ENCODE measurements around the gene KIF20B.

Gene KIF20B

DNA sequence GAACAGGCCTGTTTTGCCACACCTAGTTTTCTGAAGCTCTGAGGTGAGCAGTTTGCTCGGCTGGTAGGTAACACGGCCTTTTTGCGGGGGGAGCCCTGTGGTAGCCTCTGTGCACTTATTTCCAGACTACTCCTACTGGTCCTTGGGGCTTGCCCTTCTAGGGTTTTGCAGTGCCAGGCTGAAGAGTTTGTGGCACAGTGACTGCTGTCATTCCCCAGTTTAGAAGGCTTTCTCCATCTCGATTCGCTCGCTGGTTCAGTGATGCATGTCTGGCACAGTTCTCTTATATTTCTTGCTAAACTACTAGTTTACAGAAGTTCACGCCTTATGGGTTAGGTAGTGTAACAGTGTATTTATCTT is 711 bp downstream of the KIF20B start:
- Histone ChIP-seq H3K14ac (ENCODE audit: low read length) (no peak overlapping the region), H3K4me1 (ENCODE audit: control insufficient read depth in 2 of 2, insufficient read depth in 1 of 2, low read depth in 1 of 2, low read length in 2 of 2) (peaks cover 0 to 5% of the 10 kb centered on the region in 2 donors), H3K79me1 (ENCODE audit: low read depth, low read length) (peaks cover under 1% of the 10 kb centered on the region), H2AK5ac (ENCODE audit: low read depth, low read length) (no peak overlapping the region), H3K23ac (ENCODE audit: low read depth, low read length, poor library complexity) (no peak overlapping the region), H3K36me3 (replicated peaks in 1 of 2; ENCODE audit: control insufficient read depth in 2 of 2, insufficient read depth in 2 of 2, low read length in 2 of 2) (peaks cover 0 to 18% of the 10 kb centered on the region in 2 donors), H2BK12ac (ENCODE audit: low read length) (no peak overlapping the region), H3K9ac (ENCODE audit: low read depth, low read length, poor library complexity) (peak overlapping the region; percentile 15), H4K8ac (ENCODE audit: low read depth, low read length) (no peak overlapping the region), H2AFZ (ENCODE audit: low read length) (peak overlapping the region; percentile 80), H2BK5ac (ENCODE audit: low read length) (no peak overlapping the region), H3K4me2 (ENCODE audit: insufficient read depth, low read length, poor library complexity, severe bottlenecking) (peak overlapping the region; percentile 81), H3K27me3 (ENCODE audit: control insufficient read depth in 3 of 3, insufficient read depth in 3 of 3, low read depth in 1 of 3, low read length in 3 of 3) (no peaks in the 10 kb centered on the region), H2BK15ac (ENCODE audit: low read length) (no peak overlapping the region), H3K18ac (ENCODE audit: low read length) (peak overlapping the region; percentile 19), H3K9me3 (replicated peaks in 1 of 2; ENCODE audit: control insufficient read depth in 2 of 2, insufficient read depth in 1 of 2, low read depth in 1 of 2, low read length in 2 of 2) (no peaks in the 10 kb centered on the region), H2BK120ac (ENCODE audit: low read depth, low read length) (no peak overlapping the region), H3K27ac (replicated peaks; ENCODE audit: low read length) (no peak overlapping the region), H3K4ac (ENCODE audit: low read length) (no peak overlapping the region), H4K91ac (ENCODE audit: low read depth, low read length, poor library complexity) (no peak overlapping the region), H3K4me3 (ENCODE audit: low read length in 2 of 2) (peak overlapping the region; percentile 57 to 92)
- no CpG with 5 or more reads among the region's 7 CpGs for WGBS, 2 donors (ENCODE audit: extremely low coverage in 2 of 2, insufficient read length in 2 of 2, insufficient replicate concordance in 1 of 2)
- no peak for DNase-seq (ENCODE audit: low spot score)

DNA sequence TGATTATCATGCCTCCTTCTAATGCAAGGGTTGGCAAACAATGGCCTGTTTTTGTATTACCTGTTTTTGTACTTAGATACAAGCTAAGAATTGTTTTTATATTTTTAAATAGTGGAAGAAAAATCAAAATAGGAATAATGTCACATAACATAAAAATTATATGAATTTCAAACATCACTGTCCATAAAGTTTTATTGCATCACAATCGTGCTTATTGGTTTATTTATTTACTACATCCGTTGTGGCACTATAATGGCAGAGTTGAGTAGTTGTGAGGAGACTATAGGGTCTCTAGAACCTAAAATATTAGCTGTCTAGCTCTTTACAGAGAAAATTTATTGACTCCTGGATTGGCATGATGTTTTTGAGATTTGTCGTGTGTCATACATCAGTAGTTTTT is 4.1 kb downstream of the KIF20B start:
- Histone ChIP-seq H3K79me1 (ENCODE audit: low read depth, low read length) (no peaks in the 10 kb centered on the region), H2BK15ac (ENCODE audit: low read length) (no peak overlapping the region), H3K27ac (replicated peaks; ENCODE audit: low read length) (no peak overlapping the region), H3K4me1 (ENCODE audit: control insufficient read depth in 2 of 2, insufficient read depth in 1 of 2, low read depth in 1 of 2, low read length in 2 of 2) (peaks cover 0 to 2% of the 10 kb centered on the region in 2 donors), H2BK5ac (ENCODE audit: low read length) (no peak overlapping the region), H2BK12ac (ENCODE audit: low read length) (no peak overlapping the region), H3K27me3 (ENCODE audit: control insufficient read depth in 3 of 3, insufficient read depth in 3 of 3, low read depth in 1 of 3, low read length in 3 of 3) (no peaks in the 10 kb centered on the region), H3K4me3 (ENCODE audit: low read length in 2 of 2) (no peak overlapping the region), H4K8ac (ENCODE audit: low read depth, low read length) (no peak overlapping the region), H4K91ac (ENCODE audit: low read depth, low read length, poor library complexity) (no peak overlapping the region), H2BK120ac (ENCODE audit: low read depth, low read length) (no peak overlapping the region), H3K14ac (ENCODE audit: low read length) (no peak overlapping the region), H3K18ac (ENCODE audit: low read length) (no peak overlapping the region), H3K36me3 (replicated peaks in 1 of 2; ENCODE audit: control insufficient read depth in 2 of 2, insufficient read depth in 2 of 2, low read length in 2 of 2) (peaks cover 0 to 40% of the 10 kb centered on the region in 2 donors), H3K23ac (ENCODE audit: low read depth, low read length, poor library complexity) (no peak overlapping the region), H3K9me3 (replicated peaks in 1 of 2; ENCODE audit: control insufficient read depth in 2 of 2, insufficient read depth in 1 of 2, low read depth in 1 of 2, low read length in 2 of 2) (no peaks in the 10 kb centered on the region), H2AK5ac (ENCODE audit: low read depth, low read length) (no peak overlapping the region), H2AFZ (ENCODE audit: low read length) (no peak overlapping the region), H3K4me2 (ENCODE audit: insufficient read depth, low read length, poor library complexity, severe bottlenecking) (no peak overlapping the region), H3K9ac (ENCODE audit: low read depth, low read length, poor library complexity) (no peak overlapping the region), H3K4ac (ENCODE audit: low read length) (no peak overlapping the region)
- no CpG with 5 or more reads among the region's 3 CpGs for WGBS, 2 donors (ENCODE audit: extremely low coverage in 2 of 2, insufficient read length in 2 of 2, insufficient replicate concordance in 1 of 2)
- DNase-seq (ENCODE audit: low spot score) = no peak

DNA sequence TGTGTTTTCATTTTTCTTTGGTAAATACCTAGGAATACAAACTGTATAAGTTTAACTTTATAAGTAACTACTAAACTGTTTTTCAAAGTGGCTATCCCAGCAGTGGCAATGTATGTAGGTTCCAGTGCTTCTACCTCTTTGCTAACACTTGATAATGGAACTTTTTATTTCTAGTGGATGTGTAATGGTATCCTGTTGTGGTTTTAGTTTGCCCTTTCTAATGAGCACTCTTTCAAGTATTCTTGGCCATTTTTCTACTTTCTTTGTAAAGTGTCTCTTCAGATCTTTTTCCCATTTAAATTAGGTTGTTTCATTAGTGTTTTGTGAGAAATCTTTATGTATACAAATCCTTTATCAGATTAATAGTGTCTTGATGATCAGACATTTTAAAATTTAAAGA is 4.6 kb downstream of the KIF20B start:
- no peak overlapping the region for H2BK5ac ChIP-seq (ENCODE audit: low read length)

DNA sequence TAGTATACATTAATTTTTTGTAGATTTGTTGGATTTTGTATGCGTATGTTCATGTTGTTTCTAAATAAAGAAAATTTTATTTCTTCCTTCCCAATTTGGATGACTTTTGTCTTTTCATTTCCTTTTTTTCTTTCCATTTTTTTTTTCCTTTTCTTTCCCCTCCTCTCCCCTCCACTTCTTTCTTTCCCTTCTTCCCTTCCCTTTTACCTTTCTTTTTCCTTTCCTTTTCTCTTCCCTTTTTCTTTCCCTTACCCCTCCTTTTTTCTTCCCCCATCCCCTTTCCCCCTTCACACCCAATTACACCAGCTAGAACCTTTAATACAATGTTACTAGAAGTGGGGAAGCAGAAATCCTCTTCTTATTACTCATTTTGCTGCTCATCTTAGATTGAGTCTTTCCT is 6.0 kb downstream of the KIF20B start:
- peaks cover 3 to 57% of the 10 kb centered on the region in 2 donors for H3K36me3 ChIP-seq (replicated peaks in 1 of 2; ENCODE audit: control insufficient read depth in 2 of 2, insufficient read depth in 2 of 2, low read length in 2 of 2)
- H3K4me1 ChIP-seq (ENCODE audit: control insufficient read depth in 2 of 2, insufficient read depth in 1 of 2, low read depth in 1 of 2, low read length in 2 of 2) = no peaks in the 10 kb centered on the region
- H4K8ac ChIP-seq (ENCODE audit: low read depth, low read length) = no peak overlapping the region
- H2AFZ ChIP-seq (ENCODE audit: low read length) = no peak overlapping the region
- H3K79me1 ChIP-seq (ENCODE audit: low read depth, low read length) = peaks cover 2% of the 10 kb centered on the region
- H3K4me2 ChIP-seq (ENCODE audit: insufficient read depth, low read length, poor library complexity, severe bottlenecking) = no peak overlapping the region
- H3K9me3 ChIP-seq (replicated peaks in 1 of 2; ENCODE audit: control insufficient read depth in 2 of 2, insufficient read depth in 1 of 2, low read depth in 1 of 2, low read length in 2 of 2) = no peaks in the 10 kb centered on the region
- no peak overlapping the region for H2BK5ac ChIP-seq (ENCODE audit: low read length)
- DNase-seq (ENCODE audit: low spot score) = no peak
- H2AK5ac ChIP-seq (ENCODE audit: low read depth, low read length) = no peak overlapping the region
- H3K23ac ChIP-seq (ENCODE audit: low read depth, low read length, poor library complexity) = no peak overlapping the region
- no peaks in the 10 kb centered on the region for H3K27me3 ChIP-seq (ENCODE audit: control insufficient read depth in 3 of 3, insufficient read depth in 3 of 3, low read depth in 1 of 3, low read length in 3 of 3)
- H3K14ac ChIP-seq (ENCODE audit: low read length) = no peak overlapping the region
- no peak overlapping the region for H3K4me3 ChIP-seq (ENCODE audit: low read length in 2 of 2)
- H3K27ac ChIP-seq (replicated peaks; ENCODE audit: low read length) = no peak overlapping the region
- H2BK15ac ChIP-seq (ENCODE audit: low read length) = no peak overlapping the region
- no peak overlapping the region for H3K9ac ChIP-seq (ENCODE audit: low read depth, low read length, poor library complexity)
- no peak overlapping the region for H4K91ac ChIP-seq (ENCODE audit: low read depth, low read length, poor library complexity)
- H3K4ac ChIP-seq (ENCODE audit: low read length) = no peak overlapping the region
- no peak overlapping the region for H2BK120ac ChIP-seq (ENCODE audit: low read depth, low read length)
- WGBS, 2 donors (ENCODE audit: extremely low coverage in 2 of 2, insufficient read length in 2 of 2, insufficient replicate concordance in 1 of 2) = no CpG with 5 or more reads among the region's 1 CpG
- H3K18ac ChIP-seq (ENCODE audit: low read length) = no peak overlapping the region
- no peak overlapping the region for H2BK12ac ChIP-seq (ENCODE audit: low read length)

More for the DNA sequence above, 4.6 kb downstream of the KIF20B start:
- Histone ChIP-seq H3K4me2 (ENCODE audit: insufficient read depth, low read length, poor library complexity, severe bottlenecking) (no peak overlapping the region), H4K91ac (ENCODE audit: low read depth, low read length, poor library complexity) (no peak overlapping the region), H3K23ac (ENCODE audit: low read depth, low read length, poor library complexity) (no peak overlapping the region), H3K14ac (ENCODE audit: low read length) (no peak overlapping the region), H4K8ac (ENCODE audit: low read depth, low read length) (no peak overlapping the region), H3K27me3 (ENCODE audit: control insufficient read depth in 3 of 3, insufficient read depth in 3 of 3, low read depth in 1 of 3, low read length in 3 of 3) (no peaks in the 10 kb centered on the region), H3K79me1 (ENCODE audit: low read depth, low read length) (no peaks in the 10 kb centered on the region), H2BK120ac (ENCODE audit: low read depth, low read length) (no peak overlapping the region), H2AFZ (ENCODE audit: low read length) (no peak overlapping the region), H3K4me3 (ENCODE audit: low read length in 2 of 2) (no peak overlapping the region), H3K9me3 (replicated peaks in 1 of 2; ENCODE audit: control insufficient read depth in 2 of 2, insufficient read depth in 1 of 2, low read depth in 1 of 2, low read length in 2 of 2) (no peaks in the 10 kb centered on the region), H3K36me3 (replicated peaks in 1 of 2; ENCODE audit: control insufficient read depth in 2 of 2, insufficient read depth in 2 of 2, low read length in 2 of 2) (peaks cover 0 to 44% of the 10 kb centered on the region in 2 donors), H3K4me1 (ENCODE audit: control insufficient read depth in 2 of 2, insufficient read depth in 1 of 2, low read depth in 1 of 2, low read length in 2 of 2) (peaks cover 0 to 2% of the 10 kb centered on the region in 2 donors), H3K4ac (ENCODE audit: low read length) (no peak overlapping the region), H2AK5ac (ENCODE audit: low read depth, low read length) (no peak overlapping the region), H2BK12ac (ENCODE audit: low read length) (no peak overlapping the region), H3K18ac (ENCODE audit: low read length) (no peak overlapping the region), H3K27ac (replicated peaks; ENCODE audit: low read length) (no peak overlapping the region), H3K9ac (ENCODE audit: low read depth, low read length, poor library complexity) (no peak overlapping the region), H2BK15ac (ENCODE audit: low read length) (no peak overlapping the region)
- DNase-seq (ENCODE audit: low spot score) = no peak

Data from neuronal stem cell (in vitro differentiated cells).